NCI-H1417 treated with DMSO at 0.1 percent for 48 hours (cell line): ENCODE results near the gene TIE1.

Source experiments
- DNase-seq: peaks from one replicate; lab custom pipeline; 2025; lab: John Stamatoyannopoulos, UW

Gene TIE1

GRCh38 chr1:43300378-43301094, at the start of gene TIE1:
TSS of gene TIE1 (plus strand) at chr1:43300982. CDS start at chr1:43301072, 90 bp downstream.
- DNase-seq, result no peak

DNA sequence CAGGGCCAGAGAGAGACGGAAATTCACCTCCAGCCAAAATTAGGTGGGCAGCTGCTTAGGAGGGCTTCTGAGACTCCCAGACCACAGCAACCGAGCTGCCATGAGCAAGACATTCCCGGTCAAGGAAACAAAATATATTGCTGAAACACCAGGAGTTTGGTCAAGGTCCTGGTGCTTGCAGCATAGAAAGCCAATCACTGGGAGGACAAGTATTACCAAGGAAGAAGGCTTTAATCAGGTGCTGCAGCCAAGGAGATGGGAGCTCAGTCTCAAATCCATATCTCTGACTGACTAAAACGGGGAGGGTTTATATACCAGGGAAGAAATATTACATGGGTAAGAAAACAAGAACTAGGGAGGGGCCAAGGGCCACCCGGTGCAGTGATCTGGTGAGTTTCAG, 49.8 kb upstream of the TIE1 start:
- no peak for DNase-seq

GRCh38 chr1:43252225-43252624, 48.6 kb upstream of the TIE1 start:
- no peak for DNase-seq

- DNase-seq, result no peak
Measured at GRCh38 chr1:43253173-43253572, 47.6 kb upstream of the TIE1 start.

DNA sequence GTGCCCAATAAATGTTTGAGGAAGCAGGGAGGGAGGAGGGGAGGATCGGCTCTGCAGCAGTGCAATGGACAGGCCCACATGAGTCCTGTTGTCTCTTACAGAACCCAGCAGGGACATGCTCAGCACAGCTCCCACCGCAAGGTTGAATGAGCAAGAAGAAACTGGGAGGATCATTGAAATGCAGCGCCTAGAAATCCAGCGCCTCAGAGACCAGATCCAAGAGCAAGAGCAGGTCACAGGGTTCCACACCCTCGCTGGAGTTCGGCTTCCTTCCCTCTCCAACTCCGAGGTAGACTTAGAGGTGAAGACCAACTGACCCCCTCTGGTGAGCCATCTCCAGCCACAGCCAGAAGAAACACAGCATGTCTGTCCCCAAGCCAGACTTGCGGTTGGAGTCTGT, 46.9 kb upstream of the TIE1 start:
- no peak for DNase-seq

DNA sequence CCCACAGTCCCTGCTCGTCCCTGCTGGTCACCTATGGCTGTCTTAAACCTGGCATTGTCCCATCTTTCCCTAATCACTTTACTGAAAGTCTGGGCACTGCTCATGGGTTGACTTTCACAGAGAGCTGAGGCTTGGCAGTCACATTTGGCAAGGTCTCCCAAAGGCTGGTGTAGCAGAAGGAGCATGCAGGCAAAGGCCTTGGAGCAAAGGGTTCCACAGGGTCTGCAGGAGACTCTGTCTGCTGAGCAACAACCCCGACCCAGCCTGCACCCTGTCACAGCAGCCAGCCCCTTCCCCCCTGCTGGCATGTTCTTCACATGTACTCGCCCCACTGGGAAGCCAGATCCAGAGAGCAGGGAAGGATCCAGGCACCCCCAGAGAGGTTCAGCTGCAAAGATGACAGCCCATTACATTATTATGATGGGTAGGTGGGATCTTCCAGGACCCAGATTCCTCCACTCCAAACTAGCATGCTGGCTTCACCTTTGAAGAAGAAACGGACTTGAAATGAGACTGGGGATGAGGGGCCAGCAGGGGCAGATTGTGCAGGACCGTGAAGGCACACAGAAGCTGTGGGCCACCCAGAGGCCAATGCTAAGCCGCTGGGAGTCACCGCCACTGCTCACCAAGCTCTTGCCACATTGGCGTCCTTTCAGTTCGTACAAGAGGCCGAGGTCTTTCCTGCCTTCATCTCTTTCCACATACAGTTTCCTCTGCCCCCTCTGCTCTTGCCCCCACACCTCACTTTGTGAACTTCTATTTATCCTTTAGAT, 45.2 kb upstream of the TIE1 start:
- DNase-seq, result no peak

GRCh38 chr1:43256675-43257570, 43.9 kb upstream of the TIE1 start:
- no peak for DNase-seq

GRCh38 chr1:43258370-43258769, 42.4 kb upstream of the TIE1 start:
- DNase-seq, result no peak

- DNase-seq, result no peak
Measured at GRCh38 chr1:43265431-43265830, 35.4 kb upstream of the TIE1 start.

DNA sequence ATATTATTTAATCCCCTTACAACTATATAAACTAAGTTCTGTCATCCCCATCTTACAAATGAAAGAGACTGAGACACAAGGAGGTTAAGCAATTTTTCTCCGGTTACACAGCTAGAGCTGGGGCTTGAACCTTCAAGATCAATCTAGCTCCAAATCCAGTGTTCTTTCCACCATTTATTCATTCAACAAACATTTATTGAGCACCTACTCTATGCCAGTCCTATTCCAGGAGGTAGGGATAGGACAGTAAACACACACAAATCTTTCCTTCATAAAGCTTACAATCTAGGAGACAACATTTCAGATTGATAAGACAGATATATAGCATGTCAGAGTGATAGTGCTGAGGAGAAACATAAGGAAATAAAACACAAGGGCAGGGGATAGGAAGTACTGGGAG, 33.9 kb upstream of the TIE1 start:
- DNase-seq, result no peak

DNA sequence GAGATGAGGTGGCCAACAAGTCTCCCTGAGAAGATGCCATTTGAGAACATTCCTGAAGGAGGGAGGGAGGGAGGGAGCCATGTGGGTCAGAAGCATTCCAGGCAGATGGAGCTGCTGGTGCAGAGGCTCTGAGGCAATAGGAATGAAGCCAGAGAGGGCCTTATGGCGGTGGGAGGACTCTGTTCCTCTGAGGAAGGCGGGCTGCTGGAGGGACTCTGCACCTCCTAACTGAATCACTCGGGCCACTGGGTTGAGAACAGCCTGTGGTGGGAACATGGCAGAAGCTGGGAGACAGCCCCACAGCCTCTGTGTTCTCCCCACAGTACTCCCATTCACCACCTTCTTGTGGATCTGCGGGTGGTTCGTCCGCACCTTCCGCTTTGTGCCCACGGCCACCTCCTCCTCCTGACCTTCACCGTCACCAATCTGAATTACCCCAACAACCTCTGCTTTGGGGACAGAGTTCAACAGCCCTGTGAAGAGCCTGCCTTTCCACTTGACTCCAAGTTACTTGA, 33.4 kb upstream of the TIE1 start:
- no peak for DNase-seq

GRCh38 chr1:43267818-43268425, 32.9 kb upstream of the TIE1 start:
- DNase-seq, result no peak

DNA sequence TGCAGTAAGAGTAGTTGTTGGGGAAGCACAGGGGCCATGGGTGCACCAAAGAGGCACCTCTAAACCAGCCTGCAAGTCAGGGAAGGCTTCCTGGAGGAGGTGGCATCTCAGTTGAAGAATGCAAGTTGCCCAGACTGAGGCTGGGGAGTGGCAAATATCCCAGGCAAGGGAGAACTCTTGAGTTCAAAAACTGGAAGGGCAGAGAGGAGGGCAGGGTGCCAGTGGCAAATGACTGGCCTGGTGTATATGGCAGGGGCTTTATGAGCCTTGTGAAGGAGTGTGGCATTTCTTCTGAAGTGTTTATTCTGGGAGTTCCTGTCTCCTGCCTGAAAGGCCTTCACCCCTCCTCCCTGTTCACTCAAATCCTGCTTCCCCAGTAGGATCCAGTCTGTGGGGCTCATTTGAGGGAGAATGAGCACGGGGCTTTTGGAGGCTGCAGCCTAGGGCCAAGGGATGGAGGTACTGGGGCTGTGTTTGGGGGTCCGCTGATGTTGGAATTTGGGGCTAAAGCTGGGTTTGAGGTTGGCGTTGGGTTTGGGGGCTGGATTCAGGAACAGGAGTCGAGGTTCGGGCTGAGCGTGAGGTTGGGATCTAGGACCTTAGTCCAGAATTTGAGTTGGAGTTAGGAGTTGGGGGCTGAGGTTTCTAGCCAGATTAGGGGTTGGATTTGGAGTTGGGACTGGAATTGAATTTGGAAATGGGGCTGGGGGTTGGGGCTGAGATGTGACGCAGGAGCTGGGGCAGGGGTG, 31.0 kb upstream of the TIE1 start, which contains the start of gene TMEM125:
TMEM125 (plus strand) TSS at position 357 of the 749 bp plus-strand sequence. CDS start 2,740 bp downstream, outside the sequence.
- DNase-seq, result no peak

- no peak for DNase-seq
Measured at GRCh38 chr1:43270421-43271095, 30.2 kb upstream of the TIE1 start.

DNA sequence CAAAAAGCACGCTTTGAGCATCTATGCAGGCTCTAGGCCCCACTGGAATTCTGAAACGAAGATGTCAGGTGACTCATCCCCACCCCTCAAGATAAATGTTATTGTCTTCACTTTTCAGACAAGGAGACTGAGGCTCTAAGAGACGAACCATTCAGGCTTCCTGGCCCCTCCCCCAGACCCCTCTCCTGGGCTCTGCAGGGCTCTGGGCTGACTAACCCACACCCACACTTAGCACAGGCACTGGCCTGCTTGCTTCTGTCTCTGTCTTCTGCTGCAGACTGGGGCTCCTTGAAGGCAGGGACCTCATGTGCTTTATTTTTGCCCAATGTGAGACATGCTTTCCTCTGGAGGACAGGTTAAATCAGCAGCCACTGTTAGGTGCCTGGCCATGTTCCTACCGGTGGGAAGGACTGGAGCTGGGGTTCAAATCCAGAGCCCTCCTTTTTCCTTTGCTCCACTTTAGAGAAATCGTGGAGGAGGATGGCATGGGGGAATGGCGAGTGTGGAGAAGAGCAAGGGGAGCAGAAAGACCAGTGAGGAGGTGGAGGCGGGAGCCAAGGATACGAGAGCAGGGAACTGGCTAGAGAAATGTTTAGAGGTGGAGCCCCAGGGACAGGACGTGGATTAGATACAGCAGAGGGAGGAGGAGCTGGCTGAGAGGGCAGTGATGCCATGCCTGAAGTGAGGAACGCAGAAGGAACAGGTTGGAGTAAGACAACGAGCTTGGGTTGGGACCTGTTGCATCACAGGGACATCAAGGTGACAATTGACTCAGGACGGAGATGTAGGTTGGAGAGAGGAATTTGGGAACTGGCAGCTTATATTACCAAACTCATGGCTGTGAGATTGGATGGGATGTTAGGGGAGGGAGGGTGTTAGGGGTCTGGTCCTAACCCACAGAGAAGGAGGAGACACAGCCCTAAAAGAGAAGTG, 29.3 kb upstream of the TIE1 start:
- no peak for DNase-seq

DNA sequence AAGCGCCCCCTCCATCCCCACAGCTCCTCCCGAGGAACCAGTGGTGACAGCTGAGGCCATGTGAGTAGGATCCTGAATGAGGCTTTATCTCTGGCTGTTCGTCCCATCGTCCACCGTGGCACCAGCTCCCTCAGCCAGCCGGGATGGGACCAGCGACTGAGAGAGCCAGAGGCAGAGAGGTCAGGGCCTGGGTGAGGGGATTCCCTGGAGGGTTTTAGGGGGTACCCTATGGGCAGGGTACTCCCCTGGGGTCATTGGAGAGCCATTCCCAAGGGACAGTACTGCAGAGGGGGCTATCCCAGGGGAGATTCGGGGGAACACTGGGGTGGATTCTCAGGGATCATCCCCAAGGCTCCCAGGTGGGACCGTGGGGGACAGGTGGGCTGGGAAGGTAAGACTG, 28.6 kb upstream of the TIE1 start:
- DNase-seq, result no peak

GRCh38 chr1:43272576-43273571, 27.9 kb upstream of the TIE1 start:
- no peak for DNase-seq

- no peak for DNase-seq
Measured at GRCh38 chr1:43273708-43274107, 27.1 kb upstream of the TIE1 start.
